ENCODE results near the gene FDXR. TPM values are rescaled to one million over a fixed set of nuclear protein-coding genes. Genes with fewer than 3 reads are reported as not detected.

FDXR gene
- total and polyA plus RNA-seq, 9 of the 15 experiments (the other 6 are each of a cell fraction or from before 2014, with no cell fraction given), result 0.89 to 70.7 (median 30.9) TPM

GRCh38 chr17:74868251-74868907, 4.4 kb downstream of the FDXR start (continued):
- TF ChIP-seq ZFP1 (CRISPR knock-in tag; IDR thresholded peaks at IDR 0.05) (no peak), PHF21A (IDR thresholded peaks at IDR 0.05; ENCODE audit: borderline replicate concordance, low read depth) (no peak), MTA3 (IDR thresholded peaks at IDR 0.05; ENCODE audit: borderline replicate concordance) (peak; percentile 81; the same call in 1 of the 2 replicates), ZNF280A (IDR thresholded peaks at IDR 0.05; ENCODE audit: low read depth, partially characterized antibody) (no peak), ZNF644 (tag; IDR thresholded peaks at IDR 0.05; ENCODE audit: low read depth) (0 out of 2 replicates have a peak, but pooled peaks have one; percentile 58), ZMIZ1 (IDR thresholded peaks at IDR 0.05; ENCODE audit: low read depth in 2 of 2, low read length in 2 of 2) (no peak), BACH1 (tag; IDR thresholded peaks at IDR 0.05) (peak; percentile 74; the same call in 1 of the 2 replicates), RBFOX2 (IDR thresholded peaks at IDR 0.05; ENCODE audit: low read depth, low read length) (no peak; the same call in 1 of the 2 replicates), TEAD2 (tag; IDR thresholded peaks at IDR 0.05) (no peak), THRA (IDR thresholded peaks at IDR 0.05) (no peak)
